ENCODE results near the gene CNPY1.

GRCh38 chr7:155459700-155460461 lies 86.5 kb downstream of the CNPY1 start:
- TF ChIP-seq, protein P1, sequence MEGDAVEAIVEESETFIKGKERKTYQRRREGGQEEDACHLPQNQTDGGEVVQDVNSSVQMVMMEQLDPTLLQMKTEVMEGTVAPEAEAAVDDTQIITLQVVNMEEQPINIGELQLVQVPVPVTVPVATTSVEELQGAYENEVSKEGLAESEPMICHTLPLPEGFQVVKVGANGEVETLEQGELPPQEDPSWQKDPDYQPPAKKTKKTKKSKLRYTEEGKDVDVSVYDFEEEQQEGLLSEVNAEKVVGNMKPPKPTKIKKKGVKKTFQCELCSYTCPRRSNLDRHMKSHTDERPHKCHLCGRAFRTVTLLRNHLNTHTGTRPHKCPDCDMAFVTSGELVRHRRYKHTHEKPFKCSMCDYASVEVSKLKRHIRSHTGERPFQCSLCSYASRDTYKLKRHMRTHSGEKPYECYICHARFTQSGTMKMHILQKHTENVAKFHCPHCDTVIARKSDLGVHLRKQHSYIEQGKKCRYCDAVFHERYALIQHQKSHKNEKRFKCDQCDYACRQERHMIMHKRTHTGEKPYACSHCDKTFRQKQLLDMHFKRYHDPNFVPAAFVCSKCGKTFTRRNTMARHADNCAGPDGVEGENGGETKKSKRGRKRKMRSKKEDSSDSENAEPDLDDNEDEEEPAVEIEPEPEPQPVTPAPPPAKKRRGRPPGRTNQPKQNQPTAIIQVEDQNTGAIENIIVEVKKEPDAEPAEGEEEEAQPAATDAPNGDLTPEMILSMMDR (conservative IDR thresholded peaks at IDR 0.05 in 1 of 2, IDR thresholded peaks at IDR 0.05 in 1 of 2; ENCODE audit: extremely low read depth in 1 of 2, insufficient read depth in 1 of 2, low read depth in 1 of 2, low read length in 2 of 2) = no peak
- TF ChIP-seq EZH2 (IDR thresholded peaks at IDR 0.05; ENCODE audit: borderline replicate concordance, low read length) = no peak
